Measurements from ENCODE around the gene SLC43A3.

SLC43A3 gene

DNA sequence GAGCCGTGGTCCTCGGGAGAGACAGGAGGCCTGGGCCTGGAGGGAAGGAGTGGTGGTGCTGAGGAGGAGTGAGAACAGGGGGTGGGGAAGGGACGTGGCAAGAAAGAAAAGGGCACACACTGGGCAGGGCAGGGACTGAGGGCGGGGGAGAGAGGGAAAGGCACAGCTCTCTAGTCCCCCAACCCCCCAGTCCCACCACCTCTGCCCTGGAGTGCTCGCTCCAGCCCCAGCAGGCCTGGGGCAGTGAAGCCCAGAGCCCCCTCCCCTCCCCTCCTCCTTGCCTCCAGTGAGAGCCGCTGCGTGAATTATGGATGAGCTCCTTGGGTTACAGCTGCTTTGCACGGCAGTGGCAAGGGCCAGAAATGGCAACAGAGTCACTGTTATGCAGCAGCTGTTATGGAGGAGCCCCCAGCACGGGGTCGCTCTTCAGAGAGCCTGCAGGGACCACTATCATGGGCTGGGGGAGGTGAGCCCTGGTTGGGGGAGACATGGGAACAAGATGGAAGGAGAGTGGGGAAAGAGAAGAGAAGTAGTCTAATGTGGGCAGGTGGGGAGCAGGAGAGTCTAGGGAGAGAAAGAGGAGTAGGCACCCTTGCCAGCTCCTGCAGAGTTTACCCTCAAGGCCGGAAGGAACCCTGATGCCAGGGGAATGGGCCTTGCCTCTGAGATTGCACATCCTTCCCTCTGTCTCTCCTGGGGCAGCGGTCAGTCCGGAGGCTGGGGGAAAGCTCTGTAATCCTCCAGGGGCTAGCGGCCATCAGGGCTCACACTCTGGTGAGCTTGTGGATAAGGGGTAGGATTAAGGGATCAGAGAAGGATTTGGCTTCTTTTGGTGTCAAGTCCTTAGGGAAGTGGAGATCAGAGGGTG, 37.0 kb upstream of the SLC43A3 start:
- H3K4me3 ChIP-seq (ENCODE audit: low read depth, low read length): no peak overlapping the region
- TF ChIP-seq, protein P1, sequence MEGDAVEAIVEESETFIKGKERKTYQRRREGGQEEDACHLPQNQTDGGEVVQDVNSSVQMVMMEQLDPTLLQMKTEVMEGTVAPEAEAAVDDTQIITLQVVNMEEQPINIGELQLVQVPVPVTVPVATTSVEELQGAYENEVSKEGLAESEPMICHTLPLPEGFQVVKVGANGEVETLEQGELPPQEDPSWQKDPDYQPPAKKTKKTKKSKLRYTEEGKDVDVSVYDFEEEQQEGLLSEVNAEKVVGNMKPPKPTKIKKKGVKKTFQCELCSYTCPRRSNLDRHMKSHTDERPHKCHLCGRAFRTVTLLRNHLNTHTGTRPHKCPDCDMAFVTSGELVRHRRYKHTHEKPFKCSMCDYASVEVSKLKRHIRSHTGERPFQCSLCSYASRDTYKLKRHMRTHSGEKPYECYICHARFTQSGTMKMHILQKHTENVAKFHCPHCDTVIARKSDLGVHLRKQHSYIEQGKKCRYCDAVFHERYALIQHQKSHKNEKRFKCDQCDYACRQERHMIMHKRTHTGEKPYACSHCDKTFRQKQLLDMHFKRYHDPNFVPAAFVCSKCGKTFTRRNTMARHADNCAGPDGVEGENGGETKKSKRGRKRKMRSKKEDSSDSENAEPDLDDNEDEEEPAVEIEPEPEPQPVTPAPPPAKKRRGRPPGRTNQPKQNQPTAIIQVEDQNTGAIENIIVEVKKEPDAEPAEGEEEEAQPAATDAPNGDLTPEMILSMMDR (IDR thresholded peaks at IDR 0.05; ENCODE audit: low read depth, low read length): no peak

GRCh38 chr11:57462597-57462996, 35.7 kb upstream of the SLC43A3 start:
- TF ChIP-seq, protein P1 (IDR thresholded peaks at IDR 0.05; ENCODE audit: low read depth, low read length): no peak
- no peak overlapping the region for H3K4me3 ChIP-seq (ENCODE audit: low read depth, low read length)

GRCh38 chr11:57461841-57462489, 35.0 kb upstream of the SLC43A3 start:
- no peak overlapping the region for H3K4me3 ChIP-seq (ENCODE audit: low read depth, low read length)
- TF ChIP-seq, protein P1 (IDR thresholded peaks at IDR 0.05; ENCODE audit: low read depth, low read length): no peak

GRCh38 chr11:57460758-57461749, 34.1 kb upstream of the SLC43A3 start:
- TF ChIP-seq, protein P1 (IDR thresholded peaks at IDR 0.05; ENCODE audit: low read depth, low read length): no peak
- peak overlapping the region; percentile 49 for H3K4me3 ChIP-seq (ENCODE audit: low read depth, low read length)

- TF ChIP-seq, protein P1 (IDR thresholded peaks at IDR 0.05; ENCODE audit: low read depth, low read length): no peak
- peak within 1 kb of the TSS; percentile 49 for H3K4me3 ChIP-seq (ENCODE audit: low read depth, low read length)
These were observed 33.3 kb upstream of the SLC43A3 start, which contains the start of gene RTN4RL2 for GRCh38 chr11:57460022-57460757. Gene RTN4RL2 (plus strand): TSS chr11:57460528. CDS start chr11:57460866, 338 bp downstream.

DNA sequence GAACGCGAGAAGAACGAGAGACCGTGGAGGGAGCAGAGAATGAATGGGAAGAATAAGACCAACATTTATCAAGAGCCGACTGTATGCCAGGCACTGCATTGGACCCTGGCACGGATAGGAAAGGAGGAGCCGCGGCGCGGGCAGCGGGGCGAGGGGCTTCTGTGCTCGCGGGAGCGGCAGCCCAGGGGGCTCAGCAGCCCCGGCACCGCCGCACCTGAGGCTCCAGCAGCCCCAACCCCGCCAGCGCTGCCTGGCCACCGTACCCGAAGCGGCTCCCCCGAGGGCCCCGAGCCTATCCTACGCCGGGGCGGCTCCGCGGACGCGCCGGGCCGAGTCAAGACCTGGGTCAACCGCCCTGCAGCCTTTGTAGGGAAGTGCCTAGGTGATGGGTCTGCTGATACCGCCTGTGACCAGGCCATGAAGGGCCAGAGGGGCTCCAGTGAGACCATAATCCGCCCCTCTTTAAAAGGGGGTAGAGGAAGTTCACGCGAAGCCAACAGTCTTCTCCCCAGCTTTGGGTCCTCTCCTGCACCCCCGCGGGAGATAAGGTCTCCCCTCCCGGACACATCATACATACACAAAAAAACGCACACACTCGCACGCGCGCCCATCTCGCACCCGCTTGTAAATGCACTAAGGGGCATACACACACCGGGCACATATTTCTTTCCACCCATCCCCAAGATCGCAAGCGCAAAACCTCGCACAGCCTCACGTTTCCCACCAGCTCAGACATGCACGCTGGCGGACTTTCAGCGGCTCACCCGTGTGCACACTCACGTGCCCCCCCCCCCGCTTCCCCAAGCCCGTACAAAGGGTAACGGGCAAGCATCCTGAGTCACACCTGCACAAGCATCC, 32.5 kb upstream of the SLC43A3 start:
- TF ChIP-seq, protein P1 (IDR thresholded peaks at IDR 0.05; ENCODE audit: low read depth, low read length): no peak
- peak overlapping the region; percentile 49 for H3K4me3 ChIP-seq (ENCODE audit: low read depth, low read length)
